HG03460 (cell line): ENCODE results near the gene TCF21.
"Not testable (repeated sequence)": the region's sequence is repeated elsewhere in the genome, so short reads cannot be mapped to it uniquely, and the experiment has no call there.

Source experiments
- ATAC-seq: cut with Tn5 transposase; IDR thresholded peaks from one replicate; pipeline ENCODE4 v1.9.1; 2021; ENCODE audit not compliant: unreplicated experiment

TCF21 gene

GRCh38 chr6:133921249-133921859 is 32.4 kb downstream of the TCF21 start:
- ATAC-seq: peak; percentile 61

- peak; percentile 77 for ATAC-seq
Measured at GRCh38 chr6:133923938-133924593, 35.2 kb downstream of the TCF21 start.

- ATAC-seq: not testable (repeated sequence)
Measured at GRCh38 chr6:133931221-133931620, 42.3 kb downstream of the TCF21 start.

- ATAC-seq: not testable (repeated sequence)
Measured at GRCh38 chr6:133936352-133936751, 47.4 kb downstream of the TCF21 start.

GRCh38 chr6:133937909-133938308 is 49.0 kb downstream of the TCF21 start:
- no peak for ATAC-seq

- ATAC-seq: no peak
Measured at GRCh38 chr6:133938533-133938932, 49.6 kb downstream of the TCF21 start.

GRCh38 chr6:133939778-133940667 is 51.1 kb downstream of the TCF21 start:
- ATAC-seq: no peak
